Caco-2 (cell line): ENCODE results near the gene BAZ2B. TPM values are rescaled to one million over a fixed set of nuclear protein-coding genes. Genes with fewer than 3 reads are reported as not detected.
A peak's percentile ranks its signal among the peaks of the same experiment; 100 is the strongest.

ENCODE experiments used
- BruUV-seq: library from RNA; stranded (reverse); fragments of 400-500 nt; replicated peaks from 2 replicates; lab custom pipeline; 2021; lab: Mats Ljungman, UMichigan
- CTCF ChIA-PET: fragments of 300-600 bp; sonication (Branson Sonifier 250); formaldehyde crosslinking; loops from one replicate; lab custom pipeline; 2022; ENCODE audit warnings: antibody characterized with exemption; lab: Charles Lee
- POLR2A ChIA-PET: fragments of 300-600 bp; sonication (Branson Sonifier 250); formaldehyde crosslinking; loops from one replicate; lab custom pipeline; 2022; ENCODE audit warnings: antibody characterized with exemption; lab: Charles Lee
- DNase-seq, 2 experiments: peaks; one replicate each; pipeline versions ENCODE4 v3.0.0 to v3.0.0-alpha.2; 2020 to 2022
- H3K27me3 ChIP-seq: replicated peaks from 2 replicates; pipeline ENCODE4 v1.6.0; 2011; ENCODE audit warnings: low read length; ENCODE audit not compliant: control insufficient read depth, insufficient read depth
- H3K36me3 ChIP-seq: 2 replicates; pipeline ENCODE4 v1.5.1; 2011; ENCODE audit warnings: low read length; ENCODE audit not compliant: control insufficient read depth, insufficient read depth
- H3K4me1 ChIP-seq: fragments of 250-450 bp; sonication (Bioruptor Pico); 2 replicates; pipeline ENCODE4 v1.5.1; 2020; ENCODE audit warnings: mild to moderate bottlenecking
- H3K4me3 ChIP-seq: 2 replicates; pipeline ENCODE4 v1.5.1; 2011; ENCODE audit warnings: low read depth, mild to moderate bottlenecking, control low read depth, low read length
- H3K9me3 ChIP-seq: fragments of 250-450 bp; sonication (Bioruptor Pico); 2 replicates; pipeline ENCODE4 v1.5.1; 2020; ENCODE audit warnings: mild to moderate bottlenecking, moderate library complexity
- H3K27ac Mint-ChIP-seq: one replicate; pipeline ENCODE4 v1.8.0; 2022; ENCODE audit warnings: mixed read lengths; ENCODE audit not compliant: unreplicated experiment
- H3K27me3 Mint-ChIP-seq: one replicate; pipeline ENCODE4 v1.8.0; 2022; ENCODE audit warnings: mixed read lengths; ENCODE audit not compliant: insufficient read depth, unreplicated experiment
- H3K36me3 Mint-ChIP-seq: one replicate; pipeline ENCODE4 v1.8.0; 2022; ENCODE audit warnings: mild to moderate bottlenecking, mixed read lengths; ENCODE audit not compliant: insufficient read depth, unreplicated experiment
- H3K4me1 Mint-ChIP-seq: one replicate; pipeline ENCODE4 v1.8.0; 2022; ENCODE audit warnings: low read depth, mixed read lengths; ENCODE audit not compliant: unreplicated experiment
- H3K4me3 Mint-ChIP-seq: one replicate; pipeline ENCODE4 v1.8.0; 2022; ENCODE audit warnings: mild to moderate bottlenecking, moderate library complexity, mixed read lengths; ENCODE audit not compliant: unreplicated experiment
- H3K9me3 Mint-ChIP-seq: one replicate; pipeline ENCODE4 v1.8.0; 2022; ENCODE audit warnings: mixed read lengths; ENCODE audit not compliant: unreplicated experiment
- CTCF ChIP-seq, 2 experiments: fragments of 200-600 bp in 1 of 2; IDR thresholded peaks; 1 replicate in 1 of 2; 2 replicates in 1 of 2; pipeline versions ENCODE4 v1.5.1 to v1.8.0; 2011 to 2022; ENCODE audit warnings: antibody characterized with exemption in 1 of 2, control low read depth in 1 of 2, inconsistent platforms in 1 of 2, low read depth in 1 of 2, low read length in 1 of 2, mild to moderate bottlenecking in 1 of 2, moderate library complexity in 1 of 2; ENCODE audit not compliant: insufficient read depth in 1 of 2, severe bottlenecking in 1 of 2, unreplicated experiment in 1 of 2
- intact Hi-C: fragments of 100-400 bp; cut with micrococcal nuclease; formaldehyde crosslinking; loops from one replicate; pipeline ENCODE4 v1.10.0; 2022; ENCODE audit not compliant: unreplicated experiment
- total RNA-seq: library from RNA; stranded (reverse); gene quantifications from 2 replicates; pipeline ENCODE4 v1.2.3, GENCODE V29; 2022

BAZ2B gene
- total RNA-seq, 1 experiment from 2014 or later, result 32.9 TPM

- no peaks in the 10 kb centered on the region for H3K27me3 ChIP-seq
- no peaks in the 10 kb centered on the region for H3K36me3 ChIP-seq
- peak; percentile 93 to 96 for DNase-seq
- Mint-ChIP-seq H3K4me3 (peak overlapping the region; percentile 86), H3K4me1 (peaks cover 15% of the 10 kb centered on the region), H3K9me3 (no peaks in the 10 kb centered on the region), H3K27me3 (no peaks in the 10 kb centered on the region), H3K36me3 (peaks cover 20% of the 10 kb centered on the region), H3K27ac (peak overlapping the region; percentile 93)
- intact Hi-C loops, result loop anchor here (1.0 kb wide), 2 partner anchors 58 to 97 kb away; partner anchors contain the start of gene MARCHF7
- TF ChIP-seq CTCF (IDR thresholded peaks at IDR 0.05; ENCODE audit: insufficient read depth in 1 of 2, low read depth in 1 of 2, low read length in 1 of 2, severe bottlenecking in 1 of 2, unreplicated experiment in 1 of 2), result no peak
- TSS peak; percentile 79 for BruUV-seq
- POLR2A ChIA-PET, result interaction anchor here (0.6 to 1.4 kb wide), 24 partner anchors 10 to 1157 kb away, joined by 3 to 22 read pairs (median 6); partner anchors contain the start of gene MARCHF7
- no peaks in the 10 kb centered on the region for H3K9me3 ChIP-seq
- H3K4me1 ChIP-seq, result peaks cover 8% of the 10 kb centered on the region; the same call in 1 of the 2 replicates
- H3K4me3 ChIP-seq, result peak overlapping the region; percentile 93
- CTCF ChIA-PET, result interaction anchor here (0.6 to 1.9 kb wide), 8 partner anchors 17 to 1492 kb away, joined by 3 to 11 read pairs (median 4); no protein-coding TSS in a partner anchor
These were observed 722 bp downstream of the BAZ2B start for GRCh38 chr2:159615367-159616285.

- peaks cover 15% of the 10 kb centered on the region for H3K4me1 Mint-ChIP-seq
- H3K27ac Mint-ChIP-seq, result peak overlapping the region; percentile 93
- no peaks in the 10 kb centered on the region for H3K9me3 ChIP-seq
- peaks cover 16% of the 10 kb centered on the region for H3K4me1 ChIP-seq
- ChIA-PET POLR2A (interaction anchor here (0.6 to 1.4 kb wide), 18 partner anchors 10 to 1157 kb away, joined by 3 to 22 read pairs (median 6); partner anchors contain the start of gene MARCHF7), CTCF (interaction anchor here (0.6 to 1.9 kb wide), 7 partner anchors 16 to 1493 kb away, joined by 3 to 11 read pairs (median 5); no protein-coding TSS in a partner anchor)
- no peak for DNase-seq
- TF ChIP-seq CTCF (IDR thresholded peaks at IDR 0.05; ENCODE audit: insufficient read depth in 1 of 2, low read depth in 1 of 2, low read length in 1 of 2, severe bottlenecking in 1 of 2, unreplicated experiment in 1 of 2), result no peak
- peaks cover 20% of the 10 kb centered on the region for H3K36me3 Mint-ChIP-seq
- H3K36me3 ChIP-seq, result no peaks in the 10 kb centered on the region
- no peaks in the 10 kb centered on the region for H3K9me3 Mint-ChIP-seq
- peak overlapping the region; percentile 93 for H3K4me3 ChIP-seq
- no peaks in the 10 kb centered on the region for H3K27me3 ChIP-seq
- H3K27me3 Mint-ChIP-seq, result no peaks in the 10 kb centered on the region
- H3K4me3 Mint-ChIP-seq, result peak overlapping the region; percentile 86
- intact Hi-C loops, result loop anchor here (1.0 kb wide), 2 partner anchors 57 to 98 kb away; partner anchors contain the start of gene MARCHF7
- BruUV-seq, result TSS peak; percentile 30
These were observed 1.6 kb downstream of the BAZ2B start for GRCh38 chr2:159614534-159615366.
